ENCODE results near the gene SNCAIP.

SNCAIP gene

DNA sequence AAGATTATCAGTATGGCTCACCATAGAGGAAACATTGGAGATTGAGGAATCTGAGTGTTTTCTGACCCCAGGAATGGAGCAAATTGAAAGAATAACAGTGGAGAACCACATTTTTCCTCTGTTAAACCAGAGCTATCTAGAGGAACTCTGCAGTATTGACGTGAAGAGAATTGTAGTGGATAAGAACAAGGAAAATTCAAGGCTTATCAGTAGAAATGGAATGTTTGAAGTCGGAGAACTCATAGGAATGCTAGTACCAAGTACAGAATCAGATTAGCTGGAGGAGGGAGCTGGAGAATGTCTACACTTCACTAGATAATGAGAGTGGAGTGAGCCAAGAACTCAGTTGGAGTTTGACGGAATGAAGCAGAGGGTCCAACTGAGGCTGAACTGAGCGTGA, 50.3 kb downstream of the SNCAIP start:
- H3K27ac ChIP-seq: no peak overlapping the region
- TF ChIP-seq, protein P1, sequence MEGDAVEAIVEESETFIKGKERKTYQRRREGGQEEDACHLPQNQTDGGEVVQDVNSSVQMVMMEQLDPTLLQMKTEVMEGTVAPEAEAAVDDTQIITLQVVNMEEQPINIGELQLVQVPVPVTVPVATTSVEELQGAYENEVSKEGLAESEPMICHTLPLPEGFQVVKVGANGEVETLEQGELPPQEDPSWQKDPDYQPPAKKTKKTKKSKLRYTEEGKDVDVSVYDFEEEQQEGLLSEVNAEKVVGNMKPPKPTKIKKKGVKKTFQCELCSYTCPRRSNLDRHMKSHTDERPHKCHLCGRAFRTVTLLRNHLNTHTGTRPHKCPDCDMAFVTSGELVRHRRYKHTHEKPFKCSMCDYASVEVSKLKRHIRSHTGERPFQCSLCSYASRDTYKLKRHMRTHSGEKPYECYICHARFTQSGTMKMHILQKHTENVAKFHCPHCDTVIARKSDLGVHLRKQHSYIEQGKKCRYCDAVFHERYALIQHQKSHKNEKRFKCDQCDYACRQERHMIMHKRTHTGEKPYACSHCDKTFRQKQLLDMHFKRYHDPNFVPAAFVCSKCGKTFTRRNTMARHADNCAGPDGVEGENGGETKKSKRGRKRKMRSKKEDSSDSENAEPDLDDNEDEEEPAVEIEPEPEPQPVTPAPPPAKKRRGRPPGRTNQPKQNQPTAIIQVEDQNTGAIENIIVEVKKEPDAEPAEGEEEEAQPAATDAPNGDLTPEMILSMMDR (conservative IDR thresholded peaks at IDR 0.05): no peak

- H3K27ac ChIP-seq: no peak overlapping the region
- TF ChIP-seq, protein P1 (conservative IDR thresholded peaks at IDR 0.05): no peak
These were observed 51.6 kb downstream of the SNCAIP start for GRCh38 chr5:122363623-122364022.

- TF ChIP-seq, protein P1 (conservative IDR thresholded peaks at IDR 0.05): no peak
- H3K27ac ChIP-seq: no peak overlapping the region
These were observed 54.5 kb downstream of the SNCAIP start for GRCh38 chr5:122366501-122366900.

GRCh38 chr5:122367456-122367855, 55.4 kb downstream of the SNCAIP start:
- TF ChIP-seq, protein P1 (conservative IDR thresholded peaks at IDR 0.05): no peak
- no peak overlapping the region for H3K27ac ChIP-seq

- TF ChIP-seq, protein P1 (conservative IDR thresholded peaks at IDR 0.05): no peak
- H3K27ac ChIP-seq: no peak overlapping the region
These were observed 56.6 kb downstream of the SNCAIP start for GRCh38 chr5:122368510-122369251.

GRCh38 chr5:122369253-122369815, 57.3 kb downstream of the SNCAIP start:
- TF ChIP-seq, protein P1 (conservative IDR thresholded peaks at IDR 0.05): no peak
- H3K27ac ChIP-seq: no peak overlapping the region

- H3K27ac ChIP-seq: no peak overlapping the region
- TF ChIP-seq, protein P1 (conservative IDR thresholded peaks at IDR 0.05): no peak
These were observed 59.6 kb downstream of the SNCAIP start for GRCh38 chr5:122371511-122372151.
